ENCODE data around the gene PMM1. TPM values are rescaled to one million over a fixed set of nuclear protein-coding genes. Genes with fewer than 3 reads are reported as not detected.
"Not testable (repeated sequence)": the region's sequence is repeated elsewhere in the genome, so short reads cannot be mapped to it uniquely, and the experiment has no call there.

Gene PMM1
- total and polyA plus RNA-seq, 3 experiments from 2014 or later = 27.5 to 33.3 (median 33.2) TPM

DNA sequence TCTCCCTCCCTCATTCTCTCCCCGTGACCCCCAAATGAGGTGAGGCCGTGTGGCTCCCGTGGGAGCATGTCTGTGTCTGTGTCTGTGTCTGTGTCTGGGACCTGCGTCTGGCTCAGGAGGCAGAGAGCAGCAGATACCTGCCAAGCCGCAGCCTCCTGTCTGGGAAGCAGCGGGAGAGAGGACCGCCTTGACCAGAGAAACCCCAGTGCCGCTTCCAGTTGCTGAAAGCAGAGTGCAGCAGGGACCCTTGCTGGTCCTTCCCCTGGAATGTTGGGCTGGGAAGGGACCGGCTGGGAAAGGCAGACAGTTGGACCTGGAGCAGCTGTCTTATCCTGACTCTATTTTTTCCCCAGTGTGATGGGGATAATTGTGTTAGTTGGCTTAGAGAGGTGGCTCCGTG is 28.3 kb downstream of the PMM1 start:
- no peaks in the 10 kb centered on the region for H3K36me3 Mint-ChIP-seq
- Histone ChIP-seq H3K27me3 (ENCODE audit: insufficient read depth, low read length, poor library complexity, severe bottlenecking) (peaks cover 5% of the 10 kb centered on the region), H3K27ac (ENCODE audit: low read depth, low read length) (no peak overlapping the region), H3K36me3 (ENCODE audit: insufficient read depth, low read length) (no peaks in the 10 kb centered on the region), H3K9me3 (ENCODE audit: low read length) (no peaks in the 10 kb centered on the region), H3K4me1 (ENCODE audit: insufficient read depth, low read length) (no peaks in the 10 kb centered on the region), H3K4me3 (ENCODE audit: low read length) (no peak overlapping the region)
- H3K4me3 Mint-ChIP-seq = no peak overlapping the region
- DNase-seq = no peak
- no peaks in the 10 kb centered on the region for H3K9me3 Mint-ChIP-seq
- H3K27me3 Mint-ChIP-seq = peaks cover 30 to 39% of the 10 kb centered on the region in 2 donors
- CTCF ChIA-PET = no interaction called here
- POLR2A ChIA-PET = no interaction called here
- H3K4me1 Mint-ChIP-seq = no peaks in the 10 kb centered on the region
- H3K27ac Mint-ChIP-seq = no peak overlapping the region

- CTCF ChIA-PET = no interaction called here
- H3K27ac Mint-ChIP-seq = no peak overlapping the region
- Histone ChIP-seq H3K27me3 (ENCODE audit: insufficient read depth, low read length, poor library complexity, severe bottlenecking) (peaks cover 5% of the 10 kb centered on the region), H3K4me3 (ENCODE audit: low read length) (no peak overlapping the region), H3K36me3 (ENCODE audit: insufficient read depth, low read length) (no peaks in the 10 kb centered on the region), H3K27ac (ENCODE audit: low read depth, low read length) (no peak overlapping the region), H3K9me3 (ENCODE audit: low read length) (no peaks in the 10 kb centered on the region), H3K4me1 (ENCODE audit: insufficient read depth, low read length) (no peaks in the 10 kb centered on the region)
- no peaks in the 10 kb centered on the region for H3K36me3 Mint-ChIP-seq
- no peaks in the 10 kb centered on the region for H3K4me1 Mint-ChIP-seq
- POLR2A ChIA-PET = no interaction called here
- H3K27me3 Mint-ChIP-seq = peaks cover 32 to 41% of the 10 kb centered on the region in 2 donors
- no peak overlapping the region for H3K4me3 Mint-ChIP-seq
- DNase-seq = no peak
- no peaks in the 10 kb centered on the region for H3K9me3 Mint-ChIP-seq
These were observed 29.6 kb downstream of the PMM1 start for GRCh38 chr22:41560095-41560471.

GRCh38 chr22:41558241-41558630 is 31.4 kb downstream of the PMM1 start:
- H3K4me3 Mint-ChIP-seq; H3K4me3 ChIP-seq (ENCODE audit: low read length); H3K36me3 Mint-ChIP-seq; H3K27ac ChIP-seq (ENCODE audit: low read depth, low read length); CTCF ChIA-PET; H3K27ac Mint-ChIP-seq; POLR2A ChIA-PET; H3K36me3 ChIP-seq (ENCODE audit: insufficient read depth, low read length); H3K4me1 Mint-ChIP-seq; H3K27me3 ChIP-seq (ENCODE audit: insufficient read depth, low read length, poor library complexity, severe bottlenecking); H3K9me3 ChIP-seq (ENCODE audit: low read length); DNase-seq; H3K9me3 Mint-ChIP-seq; H3K4me1 ChIP-seq (ENCODE audit: insufficient read depth, low read length): not testable (repeated sequence)
- peaks cover 31 to 41% of the 10 kb centered on the region in 2 donors for H3K27me3 Mint-ChIP-seq

- Mint-ChIP-seq H3K9me3 (no peaks in the 10 kb centered on the region), H3K27ac (no peak overlapping the region), H3K27me3 (peaks cover 29 to 45% of the 10 kb centered on the region in 2 donors), H3K36me3 (no peaks in the 10 kb centered on the region), H3K4me1 (no peaks in the 10 kb centered on the region), H3K4me3 (no peak overlapping the region)
- DNase-seq = no peak
- ChIA-PET POLR2A (no interaction called here), CTCF (interaction anchor here (0.8 to 1.6 kb wide), 3 partner anchors 10 to 31 kb away, joined by 3 to 4 read pairs (median 3); no protein-coding TSS in a partner anchor)
- H3K4me3 ChIP-seq (ENCODE audit: low read length) = no peak overlapping the region
- H3K36me3 ChIP-seq (ENCODE audit: insufficient read depth, low read length) = no peaks in the 10 kb centered on the region
- no peak overlapping the region for H3K27ac ChIP-seq (ENCODE audit: low read depth, low read length)
- H3K4me1 ChIP-seq (ENCODE audit: insufficient read depth, low read length) = no peaks in the 10 kb centered on the region
- peaks cover 5% of the 10 kb centered on the region for H3K27me3 ChIP-seq (ENCODE audit: insufficient read depth, low read length, poor library complexity, severe bottlenecking)
- no peaks in the 10 kb centered on the region for H3K9me3 ChIP-seq (ENCODE audit: low read length)
These were observed 32.0 kb downstream of the PMM1 start for GRCh38 chr22:41557401-41558240.

GRCh38 chr22:41556561-41556960 is 33.1 kb downstream of the PMM1 start:
- ChIA-PET CTCF (interaction anchor here (1.1 to 1.6 kb wide), 2 partner anchors 8 to 30 kb away, joined by 3 to 4 read pairs; no protein-coding TSS in a partner anchor), POLR2A (no interaction called here)
- Histone ChIP-seq H3K4me1 (ENCODE audit: insufficient read depth, low read length) (no peaks in the 10 kb centered on the region), H3K27me3 (ENCODE audit: insufficient read depth, low read length, poor library complexity, severe bottlenecking) (peaks cover 5% of the 10 kb centered on the region), H3K9me3 (ENCODE audit: low read length) (no peaks in the 10 kb centered on the region), H3K4me3 (ENCODE audit: low read length) (no peak overlapping the region), H3K27ac (ENCODE audit: low read depth, low read length) (no peak overlapping the region), H3K36me3 (ENCODE audit: insufficient read depth, low read length) (no peaks in the 10 kb centered on the region)
- no peak overlapping the region for H3K27ac Mint-ChIP-seq
- H3K4me3 Mint-ChIP-seq = no peak overlapping the region
- H3K4me1 Mint-ChIP-seq = no peaks in the 10 kb centered on the region
- H3K27me3 Mint-ChIP-seq = peaks cover 29 to 42% of the 10 kb centered on the region in 2 donors
- DNase-seq = no peak
- H3K36me3 Mint-ChIP-seq = no peaks in the 10 kb centered on the region
- H3K9me3 Mint-ChIP-seq = no peaks in the 10 kb centered on the region

DNA sequence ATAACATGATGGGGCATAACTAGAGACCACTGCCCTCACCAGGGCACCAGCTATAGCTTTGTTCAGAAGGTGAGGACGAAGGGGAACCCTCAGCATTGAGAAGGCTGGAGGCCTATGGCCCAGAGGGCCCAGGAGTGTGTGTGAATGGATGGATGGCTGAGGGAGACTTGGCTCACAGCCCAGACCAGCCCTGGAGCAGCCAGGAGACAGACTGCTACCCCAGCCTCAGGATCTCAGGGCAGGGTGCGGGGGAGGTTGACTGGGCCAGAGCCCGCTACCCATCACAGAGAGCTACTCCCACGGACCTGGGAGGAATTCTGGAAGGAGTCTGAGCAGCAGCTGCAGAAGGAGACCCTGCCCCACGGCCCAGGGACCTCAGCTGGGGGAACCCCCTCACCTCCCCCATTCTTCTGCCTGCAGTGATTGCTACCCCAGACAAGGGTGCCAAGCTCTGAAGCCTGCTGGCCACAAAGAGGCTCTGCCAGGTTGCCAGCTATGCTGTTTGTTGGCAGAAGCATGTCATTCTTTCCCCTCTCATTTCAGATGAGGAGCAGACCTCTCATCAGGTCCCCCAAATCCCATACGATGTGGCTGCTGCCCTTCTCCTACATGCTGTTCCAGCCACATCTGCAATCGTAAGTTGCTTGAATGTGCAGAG is 34.2 kb downstream of the PMM1 start:
- no peak for DNase-seq
- ChIA-PET POLR2A (no interaction called here), CTCF (interaction anchor here (1.3 kb wide), 1 partner anchor 9 kb away, joined by 3 read pairs; no protein-coding TSS in a partner anchor)
- Mint-ChIP-seq H3K4me1 (no peaks in the 10 kb centered on the region), H3K27me3 (peaks cover 27 to 31% of the 10 kb centered on the region in 2 donors), H3K27ac (no peak overlapping the region), H3K4me3 (no peak overlapping the region), H3K9me3 (no peaks in the 10 kb centered on the region), H3K36me3 (no peaks in the 10 kb centered on the region)
- Histone ChIP-seq H3K36me3 (ENCODE audit: insufficient read depth, low read length) (no peaks in the 10 kb centered on the region), H3K4me3 (ENCODE audit: low read length) (no peak overlapping the region), H3K4me1 (ENCODE audit: insufficient read depth, low read length) (no peaks in the 10 kb centered on the region), H3K27me3 (ENCODE audit: insufficient read depth, low read length, poor library complexity, severe bottlenecking) (peaks cover 5% of the 10 kb centered on the region), H3K27ac (ENCODE audit: low read depth, low read length) (no peak overlapping the region), H3K9me3 (ENCODE audit: low read length) (no peaks in the 10 kb centered on the region)

GRCh38 chr22:41551877-41552582 is 37.6 kb downstream of the PMM1 start:
- Histone ChIP-seq H3K27me3 (ENCODE audit: insufficient read depth, low read length, poor library complexity, severe bottlenecking) (no peaks in the 10 kb centered on the region), H3K27ac (ENCODE audit: low read depth, low read length) (no peak overlapping the region), H3K4me3 (ENCODE audit: low read length) (no peak overlapping the region), H3K4me1 (ENCODE audit: insufficient read depth, low read length) (no peaks in the 10 kb centered on the region), H3K36me3 (ENCODE audit: insufficient read depth, low read length) (no peaks in the 10 kb centered on the region), H3K9me3 (ENCODE audit: low read length) (no peaks in the 10 kb centered on the region)
- DNase-seq = no peak
- ChIA-PET CTCF (no interaction called here), POLR2A (no interaction called here)
- no peaks in the 10 kb centered on the region for H3K9me3 Mint-ChIP-seq
- H3K4me1 Mint-ChIP-seq = no peaks in the 10 kb centered on the region
- H3K4me3 Mint-ChIP-seq = no peak overlapping the region
- H3K27ac Mint-ChIP-seq = no peak overlapping the region
- H3K27me3 Mint-ChIP-seq = peaks cover 13% of the 10 kb centered on the region in 2 donors
- no peaks in the 10 kb centered on the region for H3K36me3 Mint-ChIP-seq

GRCh38 chr22:41550952-41551491 is 38.6 kb downstream of the PMM1 start:
- Mint-ChIP-seq H3K4me1 (peaks cover 0 to under 1% (median under 1%) of the 10 kb centered on the region in 3 donors), H3K9me3 (no peaks in the 10 kb centered on the region), H3K27ac (no peak overlapping the region), H3K4me3 (no peak overlapping the region), H3K36me3 (no peaks in the 10 kb centered on the region), H3K27me3 (peaks cover 4 to 8% of the 10 kb centered on the region in 2 donors)
- no peak for DNase-seq
- ChIA-PET POLR2A (no interaction called here), CTCF (interaction anchor here (0.7 kb wide), 1 partner anchor 35 kb away, joined by 3 read pairs; no protein-coding TSS in a partner anchor)
- Histone ChIP-seq H3K27me3 (ENCODE audit: insufficient read depth, low read length, poor library complexity, severe bottlenecking) (no peaks in the 10 kb centered on the region), H3K4me1 (ENCODE audit: insufficient read depth, low read length) (no peaks in the 10 kb centered on the region), H3K9me3 (ENCODE audit: low read length) (no peaks in the 10 kb centered on the region), H3K27ac (ENCODE audit: low read depth, low read length) (no peak overlapping the region), H3K4me3 (ENCODE audit: low read length) (no peak overlapping the region), H3K36me3 (ENCODE audit: insufficient read depth, low read length) (no peaks in the 10 kb centered on the region)

All from CD8-positive, alpha-beta memory T cell (primary cell).